CD4-positive, CD25-positive, alpha-beta regulatory T cell (primary cell): ENCODE results near the gene S100A9. TPM values are rescaled to one million over a fixed set of nuclear protein-coding genes. Genes with fewer than 3 reads are reported as not detected.
"Not testable (repeated sequence)": the region's sequence is repeated elsewhere in the genome, so short reads cannot be mapped to it uniquely, and the experiment has no call there.

ENCODE experiments used
- ATAC-seq, 2 donors: fragments of 150-1000 bp; cut with Tn5 transposase; one replicate each; pipeline ENCODE4 v1.10.0; 2021; ENCODE audit warnings: low read depth in 2 of 2, moderate number of reproducible peaks in 2 of 2, moderate library complexity in 1 of 2
- DNase-seq, 3 donors: peaks; one replicate each; pipeline versions ENCODE4 v3.0.0 to v3.0.0-alpha.2; 2012 to 2022; ENCODE audit warnings: mixed read lengths in 1 of 3
- H3K27ac ChIP-seq: one replicate; pipeline ENCODE4 v1.7.0; 2013; ENCODE audit warnings: mild to moderate bottlenecking, low read length; ENCODE audit not compliant: insufficient read depth, poor library complexity, severe bottlenecking
- H3K27me3 ChIP-seq: one replicate; pipeline ENCODE4 v1.7.0; 2013; ENCODE audit warnings: low read length; ENCODE audit not compliant: control insufficient read depth, insufficient read depth
- H3K36me3 ChIP-seq: one replicate; pipeline ENCODE4 v1.7.0; 2013; ENCODE audit warnings: mild to moderate bottlenecking, low read length, moderate library complexity; ENCODE audit not compliant: control insufficient read depth, insufficient read depth
- H3K4me1 ChIP-seq: 2 replicates; pipeline ENCODE4 v1.7.0; 2013; ENCODE audit warnings: mild to moderate bottlenecking, low read length; ENCODE audit not compliant: insufficient read depth, control insufficient read depth, poor library complexity, severe bottlenecking
- H3K4me3 ChIP-seq: one replicate; pipeline ENCODE4 v1.7.0; 2013; ENCODE audit warnings: low read depth, mild to moderate bottlenecking, low read length, moderate library complexity
- H3K9me3 ChIP-seq, 2 experiments: 1 replicate in 1 of 2; 2 replicates in 1 of 2; pipeline ENCODE4 v1.7.0; 2013; ENCODE audit warnings: low read length in 2 of 2, mild to moderate bottlenecking in 1 of 2, moderate library complexity in 1 of 2; ENCODE audit not compliant: control insufficient read depth in 2 of 2
- H3K27ac Mint-ChIP-seq, 3 donors: one replicate each; pipeline ENCODE4 v1.8.0; 2020 to 2022; ENCODE audit warnings: mild to moderate bottlenecking in 3 of 3, mixed read lengths in 3 of 3, moderate library complexity in 2 of 3
- H3K27me3 Mint-ChIP-seq: one replicate; pipeline ENCODE4 v1.8.0; 2022; ENCODE audit warnings: mild to moderate bottlenecking, mixed read lengths
- H3K36me3 Mint-ChIP-seq: one replicate; pipeline ENCODE4 v1.8.0; 2020; ENCODE audit warnings: mixed read lengths
- H3K4me1 Mint-ChIP-seq, 4 donors: one replicate each; pipeline ENCODE4 v1.8.0; 2020 to 2022; ENCODE audit warnings: mixed read lengths in 4 of 4, mild to moderate bottlenecking in 1 of 4
- H3K4me3 Mint-ChIP-seq, 4 donors: one replicate each; pipeline ENCODE4 v1.8.0; 2020 to 2022; ENCODE audit warnings: mild to moderate bottlenecking in 4 of 4, mixed read lengths in 4 of 4, moderate library complexity in 3 of 4
- H3K9me3 Mint-ChIP-seq, 7 donors: one replicate each; pipeline ENCODE4 v1.8.0; 2020 to 2022; ENCODE audit warnings: mixed read lengths in 7 of 7, mild to moderate bottlenecking in 3 of 7, moderate library complexity in 2 of 7
- polyA plus RNA-seq, 4 donors: library from polyadenylated mRNA; unstranded; fragments of 300-500 nt; fragmentation: Illumina TruSeq; gene quantifications; one replicate each; pipeline ENCODE4 v1.2.3, GENCODE V29; 2021
- total RNA-seq: library from RNA; stranded (reverse); gene quantifications from one replicate; pipeline ENCODE4 v1.2.3, GENCODE V29; 2022

The S100A9 gene
- total and polyA plus RNA-seq, 5 donors from 2014 or later = 0.96 to 37.6 (median 8.6) TPM; not detected in 1

DNA sequence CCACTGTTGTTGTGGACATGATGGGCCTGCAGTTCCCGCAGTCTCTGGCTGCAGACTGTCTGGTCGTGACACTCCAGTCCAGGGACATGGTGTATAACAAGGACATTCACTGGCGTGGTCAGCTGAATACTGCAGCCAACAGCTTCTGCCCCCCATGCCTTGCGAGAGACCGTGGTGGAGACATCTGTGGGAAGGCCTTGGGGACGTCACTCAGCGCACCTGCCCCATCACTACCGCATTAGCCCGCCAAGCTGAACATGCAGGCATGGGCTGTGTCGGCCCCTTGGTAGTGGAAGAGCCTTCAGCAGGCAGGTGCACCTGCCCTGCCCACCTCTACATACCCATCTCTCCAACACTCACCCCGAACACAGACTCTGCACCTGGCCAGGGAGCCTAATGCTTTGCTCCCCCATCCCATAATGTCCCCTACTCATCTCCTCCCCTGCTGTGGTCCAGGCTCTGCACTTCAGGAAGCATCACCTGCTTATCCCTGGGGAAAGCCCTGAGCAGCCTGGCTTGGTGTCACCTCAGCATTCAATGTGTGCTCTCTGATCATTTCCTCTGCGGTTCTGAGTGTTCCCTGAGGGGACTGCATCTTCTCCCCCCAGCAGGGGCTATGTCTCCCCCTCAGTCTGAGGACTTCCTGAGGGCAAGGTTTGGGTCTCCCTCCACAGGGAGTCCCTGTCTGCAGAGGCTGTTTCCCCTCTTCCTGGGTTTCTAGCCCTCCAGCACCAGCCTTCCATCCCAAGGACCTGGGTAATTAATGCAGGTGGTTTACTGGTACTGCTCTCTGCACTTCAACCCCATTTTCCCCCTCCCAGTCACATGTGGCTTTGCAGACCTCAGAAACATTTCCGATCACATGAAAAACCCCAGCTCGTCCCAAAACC is 12.2 kb upstream of the S100A9 start:
- peaks cover 5 to 44% (median 24%) of the 10 kb centered on the region in 4 donors for H3K4me1 Mint-ChIP-seq
- no peaks in the 10 kb centered on the region for H3K27me3 ChIP-seq

DNA sequence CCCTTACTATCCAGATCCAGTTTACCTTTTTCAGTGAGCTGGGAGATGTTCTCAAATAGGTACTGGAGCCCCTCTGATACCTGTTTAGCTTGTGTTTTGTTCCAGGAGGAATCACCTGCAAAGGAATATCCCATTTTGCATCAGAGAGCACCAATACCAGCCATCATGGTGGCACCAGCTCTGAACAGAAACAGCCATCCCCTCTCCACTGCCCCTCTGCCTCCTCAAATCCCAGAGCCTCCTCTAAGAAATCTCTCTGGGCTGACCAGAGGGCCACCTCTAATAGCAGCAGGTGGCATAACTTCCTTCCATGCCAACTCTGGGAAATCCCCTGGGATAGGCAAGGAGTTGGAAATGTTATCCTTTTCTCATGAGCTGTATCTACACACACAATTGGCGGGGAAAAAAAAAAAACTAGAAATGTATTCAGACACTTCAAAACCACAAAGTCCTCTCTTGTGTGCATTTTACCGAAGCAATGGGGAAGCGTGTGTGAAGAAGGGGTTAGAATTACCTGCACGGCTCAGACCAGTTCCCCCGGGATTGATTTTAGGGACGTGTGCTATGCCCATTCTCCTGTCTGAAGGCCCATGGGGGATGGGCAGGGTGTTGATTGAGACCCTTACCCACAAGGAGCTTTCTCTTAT is 11.5 kb upstream of the S100A9 start:
- H3K4me3 Mint-ChIP-seq = no peak overlapping the region
- H3K27me3 ChIP-seq = peaks cover 3% of the 10 kb centered on the region
- H3K4me3 ChIP-seq = no peak overlapping the region
- H3K27ac ChIP-seq = no peak overlapping the region
- DNase-seq = no peak
- no peaks in the 10 kb centered on the region for H3K36me3 ChIP-seq
- H3K4me1 ChIP-seq = peaks cover 34% of the 10 kb centered on the region
- peaks cover 11% of the 10 kb centered on the region for H3K27me3 Mint-ChIP-seq
- ATAC-seq = no peak
- H3K4me1 Mint-ChIP-seq = peaks cover 5 to 40% (median 24%) of the 10 kb centered on the region in 4 donors
- H3K9me3 ChIP-seq = no peaks in the 10 kb centered on the region
- no peak overlapping the region for H3K27ac Mint-ChIP-seq
- no peaks in the 10 kb centered on the region for H3K36me3 Mint-ChIP-seq
- H3K9me3 Mint-ChIP-seq = no peaks in the 10 kb centered on the region

More for the DNA sequence above, 12.2 kb upstream of the S100A9 start:
- no peak overlapping the region for H3K27ac Mint-ChIP-seq
- H3K36me3 Mint-ChIP-seq = no peaks in the 10 kb centered on the region
- H3K27me3 Mint-ChIP-seq = peaks cover 7% of the 10 kb centered on the region
- Histone ChIP-seq H3K4me1 (peaks cover 34% of the 10 kb centered on the region), H3K27ac (no peak overlapping the region), H3K9me3 (no peaks in the 10 kb centered on the region), H3K36me3 (no peaks in the 10 kb centered on the region), H3K4me3 (no peak overlapping the region)
- H3K4me3 Mint-ChIP-seq = peak overlapping the region in 1 of 4 donors; percentile 4
- H3K9me3 Mint-ChIP-seq = no peaks in the 10 kb centered on the region
- DNase-seq (no peak), ATAC-seq (no peak)

DNA sequence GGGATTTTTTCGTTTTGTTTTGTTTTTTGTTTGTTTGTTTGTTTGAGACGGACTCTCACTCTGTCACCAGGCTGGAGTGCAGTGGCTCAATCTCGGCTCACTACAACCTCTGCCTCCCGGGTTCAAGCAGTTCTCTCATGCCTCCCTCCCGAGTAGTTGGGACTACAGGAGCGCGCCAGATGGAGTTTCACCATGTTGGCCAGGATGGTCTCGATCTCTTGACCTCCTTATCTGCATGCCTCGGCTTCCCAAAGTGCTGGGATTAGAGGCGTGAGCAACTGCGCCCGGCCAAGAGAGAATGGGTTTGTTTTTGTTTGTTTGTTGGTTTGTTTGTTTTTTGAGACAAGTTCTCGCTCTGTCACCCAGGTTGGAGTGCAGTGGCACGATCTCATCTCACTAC is 10.6 kb upstream of the S100A9 start:
- not testable (repeated sequence) for H3K4me3 ChIP-seq, H3K9me3 Mint-ChIP-seq, ATAC-seq, H3K4me3 Mint-ChIP-seq, H3K9me3 ChIP-seq, H3K27ac ChIP-seq, H3K27me3 ChIP-seq, H3K27ac Mint-ChIP-seq, H3K36me3 Mint-ChIP-seq, H3K36me3 ChIP-seq, DNase-seq
- H3K27me3 Mint-ChIP-seq = peaks cover 11% of the 10 kb centered on the region
- peaks cover 34% of the 10 kb centered on the region for H3K4me1 ChIP-seq
- H3K4me1 Mint-ChIP-seq = peaks cover 5 to 38% (median 24%) of the 10 kb centered on the region in 4 donors

DNA sequence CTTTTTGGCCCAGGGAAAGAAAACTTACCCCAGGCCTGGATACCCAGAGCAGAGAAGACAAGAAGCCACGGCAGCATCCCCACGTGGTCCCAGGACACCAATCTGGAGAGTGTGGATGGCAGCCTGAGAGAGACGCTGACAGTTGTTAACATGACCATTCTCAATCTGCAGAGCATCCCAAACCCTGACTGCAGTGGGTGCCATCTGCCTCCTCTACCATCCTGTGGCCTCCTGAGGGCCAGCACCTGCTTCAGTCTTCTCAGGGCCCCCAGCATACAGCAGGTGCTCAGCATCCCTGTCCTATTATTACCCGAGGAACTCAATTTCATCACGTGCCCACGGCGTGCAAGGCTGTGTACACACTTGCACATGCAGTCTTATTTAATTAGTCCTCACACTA is 9.8 kb upstream of the S100A9 start:
- DNase-seq (no peak), ATAC-seq (no peak)
- H3K4me1 Mint-ChIP-seq = peaks cover 5 to 34% (median 23%) of the 10 kb centered on the region in 4 donors
- no peak overlapping the region for H3K4me3 Mint-ChIP-seq
- Histone ChIP-seq H3K4me1 (peaks cover 34% of the 10 kb centered on the region), H3K4me3 (no peak overlapping the region), H3K9me3 (no peaks in the 10 kb centered on the region), H3K27me3 (peaks cover 3% of the 10 kb centered on the region), H3K36me3 (no peaks in the 10 kb centered on the region), H3K27ac (no peak overlapping the region)
- peaks cover 16% of the 10 kb centered on the region for H3K27me3 Mint-ChIP-seq
- no peaks in the 10 kb centered on the region for H3K9me3 Mint-ChIP-seq
- H3K27ac Mint-ChIP-seq = no peak overlapping the region
- H3K36me3 Mint-ChIP-seq = no peaks in the 10 kb centered on the region

DNA sequence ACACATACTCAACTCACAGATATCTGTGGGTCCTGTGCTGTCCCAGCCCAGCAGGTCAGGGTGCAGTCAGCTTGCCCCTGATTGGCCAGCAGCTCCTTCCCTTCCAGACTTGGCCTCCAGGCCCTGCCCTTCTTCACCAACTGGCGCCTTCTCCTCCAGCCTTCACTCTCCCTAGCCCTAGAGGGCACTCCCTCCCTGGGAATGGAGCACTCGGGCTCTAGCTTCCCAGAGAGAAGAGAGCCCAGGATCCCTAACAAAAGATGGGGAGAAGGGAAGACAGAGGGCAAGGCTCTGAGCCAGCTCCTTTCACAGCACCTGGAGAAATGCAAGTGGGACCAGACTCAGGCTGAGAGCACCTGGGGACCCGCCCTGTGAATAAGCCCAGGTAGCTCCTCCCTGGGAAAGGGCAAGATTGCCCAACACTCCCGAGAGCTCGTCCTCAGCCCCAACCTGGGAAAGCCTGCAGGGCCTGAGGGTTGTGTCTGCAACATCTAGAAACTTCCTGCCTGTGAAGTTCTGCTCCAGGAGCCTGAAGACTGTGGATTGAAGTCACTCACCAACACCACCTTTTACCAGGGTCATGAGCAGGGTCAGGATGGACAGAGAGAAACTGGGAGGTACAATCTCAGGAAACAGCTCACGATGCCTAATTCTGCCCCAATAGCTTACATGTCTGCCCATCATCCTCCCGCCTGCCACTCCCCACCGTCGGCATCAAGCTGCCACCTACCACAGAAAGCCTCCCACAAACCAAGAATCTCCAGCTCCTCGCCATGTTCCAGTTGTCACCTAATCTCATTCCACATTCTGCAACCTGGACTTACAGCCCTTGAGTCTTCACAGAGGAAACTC is 8.9 kb upstream of the S100A9 start, which contains the start of gene PGLYRP4:
Gene PGLYRP4 (minus strand): TSS at position 331 of the 852 bp plus-strand sequence. CDS start 909 bp downstream, outside the sequence.
- H3K36me3 Mint-ChIP-seq = no peaks in the 10 kb centered on the region
- H3K9me3 Mint-ChIP-seq = no peaks in the 10 kb centered on the region
- Histone ChIP-seq H3K9me3 (no peaks in the 10 kb centered on the region), H3K4me3 (no peak within 1 kb of the TSS), H3K4me1 (peaks cover 26% of the 10 kb centered on the region), H3K36me3 (no peaks in the 10 kb centered on the region), H3K27me3 (peaks cover 3% of the 10 kb centered on the region), H3K27ac (no peak within 1 kb of the TSS)
- peaks cover 1 to 26% (median 18%) of the 10 kb centered on the region in 4 donors for H3K4me1 Mint-ChIP-seq
- DNase-seq (no peak), ATAC-seq (no peak)
- no peak within 1 kb of the TSS for H3K4me3 Mint-ChIP-seq
- H3K27ac Mint-ChIP-seq = no peak within 1 kb of the TSS
- peaks cover 18% of the 10 kb centered on the region for H3K27me3 Mint-ChIP-seq

DNA sequence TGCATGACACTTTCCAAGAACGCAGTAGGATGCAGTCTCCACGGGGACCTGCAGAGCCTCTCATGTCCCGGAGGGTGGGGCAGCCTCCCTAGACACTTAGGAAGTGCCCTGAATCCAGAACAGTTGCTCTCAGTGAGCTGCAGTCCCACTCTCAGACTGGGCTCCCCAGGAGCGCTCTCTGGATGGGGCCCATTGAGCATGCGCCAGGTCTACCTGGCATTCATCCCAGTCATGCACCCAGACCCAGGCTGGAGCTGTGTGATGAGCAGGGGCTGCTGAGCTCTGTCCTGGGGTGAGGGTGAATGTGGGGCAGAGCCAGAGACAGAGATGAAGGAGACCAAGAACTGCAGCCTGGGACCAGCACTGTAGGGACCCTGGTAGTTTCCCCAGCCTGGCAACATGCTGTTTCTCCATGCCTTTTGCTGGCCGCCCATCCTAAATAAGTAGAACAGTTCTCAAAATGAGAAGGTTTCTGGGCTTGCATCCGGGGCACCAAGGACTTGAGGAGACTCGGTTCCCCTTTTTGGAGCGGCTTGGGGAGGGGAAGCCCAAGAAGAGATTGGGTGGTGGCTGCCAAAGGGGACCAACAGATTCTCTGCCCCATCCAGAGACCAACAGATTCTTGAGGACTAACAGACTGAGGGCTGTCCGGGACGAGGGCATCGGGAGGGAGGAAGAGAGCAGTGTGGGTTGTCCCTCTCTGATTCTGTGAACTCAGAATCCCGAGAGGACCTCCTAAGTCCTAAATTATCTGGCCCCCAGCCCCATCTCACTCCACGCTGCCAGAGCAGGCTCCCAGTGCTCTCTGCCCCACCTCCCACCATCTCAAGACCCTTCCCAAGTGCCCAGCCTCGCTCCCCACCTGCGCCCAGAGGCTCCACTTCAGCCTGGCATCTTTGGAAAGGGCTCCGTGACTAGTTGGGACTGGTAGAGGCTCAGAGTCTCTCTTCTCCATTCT is 8.0 kb upstream of the S100A9 start:
- H3K27ac Mint-ChIP-seq = no peak overlapping the region
- H3K4me3 ChIP-seq = no peak overlapping the region
- H3K4me1 ChIP-seq = peaks cover 19% of the 10 kb centered on the region
- peaks cover 3% of the 10 kb centered on the region for H3K27me3 ChIP-seq
- H3K27me3 Mint-ChIP-seq = peaks cover 18% of the 10 kb centered on the region
- DNase-seq = no peak
- H3K27ac ChIP-seq = no peak overlapping the region
- H3K36me3 Mint-ChIP-seq = no peaks in the 10 kb centered on the region
- H3K36me3 ChIP-seq = no peaks in the 10 kb centered on the region
- peaks cover 0 to 18% (median 10%) of the 10 kb centered on the region in 4 donors for H3K4me1 Mint-ChIP-seq
- H3K9me3 Mint-ChIP-seq = no peaks in the 10 kb centered on the region
- ATAC-seq = no peak
- H3K9me3 ChIP-seq = no peaks in the 10 kb centered on the region
- H3K4me3 Mint-ChIP-seq = no peak overlapping the region
